K562 (cell line): ENCODE results near the gene DYNC2H1.

Experiments used
- FOXA1 ChIP-seq: fragments of 450-650 bp; IDR thresholded peaks from 2 replicates; pipeline ENCODE4 v1.6.1; 2016; ENCODE audit warnings: mild to moderate bottlenecking, borderline replicate concordance
- MYC ChIP-seq, 2 experiments: fragments of 250-450 bp in 1 of 2; sonication (Bioruptor Pico) in 1 of 2; IDR thresholded peaks; 2 replicates each; pipeline versions ENCODE4 v1.5.1 to v1.6.1; 2012 to 2021; ENCODE audit warnings: low read depth in 2 of 2, borderline replicate concordance in 1 of 2, improper control_type of control experiment in 1 of 2, low read length in 1 of 2, mild to moderate bottlenecking in 1 of 2, moderate library complexity in 1 of 2
- NFYB ChIP-seq: IDR thresholded peaks from 2 replicates; pipeline ENCODE4 v1.6.1; 2011; ENCODE audit warnings: mild to moderate bottlenecking, moderate library complexity; ENCODE audit not compliant: insufficient read length; ENCODE audit errors: extremely low read depth
- POLR2AphosphoS5 ChIP-seq: IDR thresholded peaks from 2 replicates; pipeline ENCODE4 v1.6.1; 2011; ENCODE audit warnings: mild to moderate bottlenecking, low read depth, low read length, moderate library complexity; ENCODE audit not compliant: control insufficient read depth, insufficient read depth
- RNF2 ChIP-seq: sonication (generic); IDR thresholded peaks from 2 replicates; pipeline ENCODE4 v1.6.1; 2016
- SMAD4 ChIP-seq: fragments of 250-450 bp; sonication (Bioruptor Pico); conservative IDR thresholded peaks from 2 replicates; pipeline ENCODE4 v1.8.0; 2021; ENCODE audit warnings: inconsistent platforms, mild to moderate bottlenecking, moderate library complexity
- SMC3 ChIP-seq: conservative IDR thresholded peaks from 2 replicates; pipeline ENCODE4 v1.6.1; 2011; ENCODE audit warnings: low read depth, low read length, improper control_type of control experiment; ENCODE audit not compliant: insufficient read depth
- XRCC4 ChIP-seq: IDR thresholded peaks from one replicate; pipeline ENCODE4 v1.6.1; 2011; ENCODE audit not compliant: insufficient read depth, insufficient read length; ENCODE audit errors: extremely low read depth
- ZNF830 ChIP-seq: fragments of 250-450 bp; sonication (Bioruptor Pico); IDR thresholded peaks from 2 replicates; pipeline ENCODE4 v1.5.0; 2021; ENCODE audit warnings: mild to moderate bottlenecking
- TF ChIP-seq, protein P1 (sequence below), 3 experiments: IDR thresholded peaks in 2 of 3; conservative IDR thresholded peaks in 1 of 3; 2 replicates each; pipeline ENCODE4 v1.5.1; 2011 to 2012; ENCODE audit warnings: low read length in 3 of 3, mild to moderate bottlenecking in 3 of 3, control low read depth in 2 of 3, improper control_type of control experiment in 1 of 3, inconsistent platforms in 1 of 3, low read depth in 1 of 3, mixed read lengths in 1 of 3, moderate library complexity in 1 of 3; ENCODE audit not compliant: insufficient read depth in 2 of 3
- TF ChIP-seq, protein P2 (sequence below), 2 experiments: fragments of 450-650 bp; formaldehyde crosslinking in 1 of 2; IDR thresholded peaks; 2 replicates each; pipeline versions ENCODE4 v1.4.0 to v1.6.1; 2014 to 2020; ENCODE audit warnings: mild to moderate bottlenecking in 2 of 2, borderline replicate concordance in 1 of 2, low read depth in 1 of 2
- TF ChIP-seq, protein P3 (sequence below): sonication (generic); formaldehyde crosslinking; IDR thresholded peaks from 2 replicates; pipeline ENCODE4 v1.8.1; 2023; ENCODE audit warnings: mild to moderate bottlenecking, missing genetic modification reagents, moderate library complexity

DNA sequence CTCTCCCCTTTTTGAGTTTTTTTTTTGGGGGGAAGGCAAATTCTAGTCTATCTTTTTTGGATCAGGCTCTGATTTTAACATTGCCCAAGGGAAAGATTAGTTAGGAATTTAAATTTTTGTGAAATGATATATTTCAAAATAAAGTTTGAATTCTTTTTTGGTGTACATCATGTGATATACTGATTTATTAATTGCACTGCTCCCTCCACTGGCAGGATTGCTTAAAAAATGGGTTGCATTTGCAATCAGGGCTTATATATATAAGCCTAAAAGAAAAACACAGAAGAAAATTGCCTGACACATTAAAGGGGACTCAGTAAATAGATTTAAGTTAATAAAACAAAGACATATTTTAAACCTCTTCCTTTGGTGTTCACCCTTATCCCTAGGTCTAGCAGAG is 1.2 kb downstream of the DYNC2H1 start:
- TF ChIP-seq FOXA1 (no peak), RNF2 (no peak), XRCC4 (no peak), ZNF830 (CRISPR knock-in tag) (no peak), SMAD4 (no peak), POLR2AphosphoS5 (no peak), SMC3 (no peak), MYC (IDR thresholded peaks at IDR 0.05; ENCODE audit: low read depth, low read length) (no peak), MYC (CRISPR knock-in tag; IDR thresholded peaks at IDR 0.05; ENCODE audit: borderline replicate concordance, low read depth) (no peak), NFYB (no peak)
- TF ChIP-seq, protein P1, sequence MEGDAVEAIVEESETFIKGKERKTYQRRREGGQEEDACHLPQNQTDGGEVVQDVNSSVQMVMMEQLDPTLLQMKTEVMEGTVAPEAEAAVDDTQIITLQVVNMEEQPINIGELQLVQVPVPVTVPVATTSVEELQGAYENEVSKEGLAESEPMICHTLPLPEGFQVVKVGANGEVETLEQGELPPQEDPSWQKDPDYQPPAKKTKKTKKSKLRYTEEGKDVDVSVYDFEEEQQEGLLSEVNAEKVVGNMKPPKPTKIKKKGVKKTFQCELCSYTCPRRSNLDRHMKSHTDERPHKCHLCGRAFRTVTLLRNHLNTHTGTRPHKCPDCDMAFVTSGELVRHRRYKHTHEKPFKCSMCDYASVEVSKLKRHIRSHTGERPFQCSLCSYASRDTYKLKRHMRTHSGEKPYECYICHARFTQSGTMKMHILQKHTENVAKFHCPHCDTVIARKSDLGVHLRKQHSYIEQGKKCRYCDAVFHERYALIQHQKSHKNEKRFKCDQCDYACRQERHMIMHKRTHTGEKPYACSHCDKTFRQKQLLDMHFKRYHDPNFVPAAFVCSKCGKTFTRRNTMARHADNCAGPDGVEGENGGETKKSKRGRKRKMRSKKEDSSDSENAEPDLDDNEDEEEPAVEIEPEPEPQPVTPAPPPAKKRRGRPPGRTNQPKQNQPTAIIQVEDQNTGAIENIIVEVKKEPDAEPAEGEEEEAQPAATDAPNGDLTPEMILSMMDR (IDR thresholded peaks at IDR 0.05 in 2 of 3, conservative IDR thresholded peaks at IDR 0.05 in 1 of 3; ENCODE audit: insufficient read depth in 2 of 3, low read depth in 1 of 3, low read length in 3 of 3), result no peak
- TF ChIP-seq, protein P2, sequence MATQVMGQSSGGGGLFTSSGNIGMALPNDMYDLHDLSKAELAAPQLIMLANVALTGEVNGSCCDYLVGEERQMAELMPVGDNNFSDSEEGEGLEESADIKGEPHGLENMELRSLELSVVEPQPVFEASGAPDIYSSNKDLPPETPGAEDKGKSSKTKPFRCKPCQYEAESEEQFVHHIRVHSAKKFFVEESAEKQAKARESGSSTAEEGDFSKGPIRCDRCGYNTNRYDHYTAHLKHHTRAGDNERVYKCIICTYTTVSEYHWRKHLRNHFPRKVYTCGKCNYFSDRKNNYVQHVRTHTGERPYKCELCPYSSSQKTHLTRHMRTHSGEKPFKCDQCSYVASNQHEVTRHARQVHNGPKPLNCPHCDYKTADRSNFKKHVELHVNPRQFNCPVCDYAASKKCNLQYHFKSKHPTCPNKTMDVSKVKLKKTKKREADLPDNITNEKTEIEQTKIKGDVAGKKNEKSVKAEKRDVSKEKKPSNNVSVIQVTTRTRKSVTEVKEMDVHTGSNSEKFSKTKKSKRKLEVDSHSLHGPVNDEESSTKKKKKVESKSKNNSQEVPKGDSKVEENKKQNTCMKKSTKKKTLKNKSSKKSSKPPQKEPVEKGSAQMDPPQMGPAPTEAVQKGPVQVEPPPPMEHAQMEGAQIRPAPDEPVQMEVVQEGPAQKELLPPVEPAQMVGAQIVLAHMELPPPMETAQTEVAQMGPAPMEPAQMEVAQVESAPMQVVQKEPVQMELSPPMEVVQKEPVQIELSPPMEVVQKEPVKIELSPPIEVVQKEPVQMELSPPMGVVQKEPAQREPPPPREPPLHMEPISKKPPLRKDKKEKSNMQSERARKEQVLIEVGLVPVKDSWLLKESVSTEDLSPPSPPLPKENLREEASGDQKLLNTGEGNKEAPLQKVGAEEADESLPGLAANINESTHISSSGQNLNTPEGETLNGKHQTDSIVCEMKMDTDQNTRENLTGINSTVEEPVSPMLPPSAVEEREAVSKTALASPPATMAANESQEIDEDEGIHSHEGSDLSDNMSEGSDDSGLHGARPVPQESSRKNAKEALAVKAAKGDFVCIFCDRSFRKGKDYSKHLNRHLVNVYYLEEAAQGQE (IDR thresholded peaks at IDR 0.05; ENCODE audit: borderline replicate concordance), result no peak
- TF ChIP-seq, protein P2 (CRISPR knock-in tag; IDR thresholded peaks at IDR 0.05; ENCODE audit: low read depth), result no peak
- TF ChIP-seq, protein P3, sequence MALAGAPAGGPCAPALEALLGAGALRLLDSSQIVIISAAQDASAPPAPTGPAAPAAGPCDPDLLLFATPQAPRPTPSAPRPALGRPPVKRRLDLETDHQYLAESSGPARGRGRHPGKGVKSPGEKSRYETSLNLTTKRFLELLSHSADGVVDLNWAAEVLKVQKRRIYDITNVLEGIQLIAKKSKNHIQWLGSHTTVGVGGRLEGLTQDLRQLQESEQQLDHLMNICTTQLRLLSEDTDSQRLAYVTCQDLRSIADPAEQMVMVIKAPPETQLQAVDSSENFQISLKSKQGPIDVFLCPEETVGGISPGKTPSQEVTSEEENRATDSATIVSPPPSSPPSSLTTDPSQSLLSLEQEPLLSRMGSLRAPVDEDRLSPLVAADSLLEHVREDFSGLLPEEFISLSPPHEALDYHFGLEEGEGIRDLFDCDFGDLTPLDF, result no peak
